DOHH2 (cell line): ENCODE measurements around the gene SPTBN1.

ENCODE experiments used
- H3F3A ChIP-seq: fragments of 200-600 bp; sonication (generic), shearing (Covaris generic); 2 replicates; pipeline ENCODE4 v1.6.0; 2016; ENCODE audit warnings: antibody characterized with exemption, mild to moderate bottlenecking; ENCODE audit not compliant: control insufficient read depth, insufficient read depth
- H3K27ac ChIP-seq: fragments of 200-600 bp; sonication (generic); 2 replicates; pipeline ENCODE4 v1.5.1; 2014; ENCODE audit warnings: low read depth, mild to moderate bottlenecking, low read length, moderate library complexity
- H3K27me3 ChIP-seq: fragments of 200-600 bp; sonication (generic); 2 replicates; pipeline ENCODE4 v1.6.1; 2014; ENCODE audit warnings: mild to moderate bottlenecking, low read length, mixed read lengths; ENCODE audit not compliant: control insufficient read depth
- H3K36me3 ChIP-seq: fragments of 200-600 bp; sonication (generic); 2 replicates; pipeline ENCODE4 v1.6.1; 2014; ENCODE audit warnings: mild to moderate bottlenecking, low read length, moderate library complexity, mixed read lengths; ENCODE audit not compliant: control insufficient read depth
- H3K4me1 ChIP-seq: fragments of 200-600 bp; sonication (generic); 2 replicates; pipeline ENCODE4 v1.6.1; 2014; ENCODE audit warnings: mild to moderate bottlenecking, low read length, mixed read lengths; ENCODE audit not compliant: control insufficient read depth
- H3K4me2 ChIP-seq: fragments of 200-600 bp; sonication (generic); 2 replicates; pipeline ENCODE4 v1.6.0; 2014; ENCODE audit warnings: mild to moderate bottlenecking, low read length, moderate library complexity
- H3K4me3 ChIP-seq: fragments of 200-600 bp; sonication (generic); 2 replicates; pipeline ENCODE4 v1.5.1; 2014; ENCODE audit warnings: mild to moderate bottlenecking, low read length, mixed read lengths
- H3K79me2 ChIP-seq: fragments of 200-600 bp; sonication (generic); 2 replicates; pipeline ENCODE4 v1.6.1; 2014; ENCODE audit warnings: mild to moderate bottlenecking, low read length, mixed read lengths; ENCODE audit not compliant: control insufficient read depth
- H3K9me2 ChIP-seq: fragments of 200-600 bp; sonication (generic); replicated peaks from 2 replicates; pipeline ENCODE4 v1.6.1; 2014; ENCODE audit warnings: mild to moderate bottlenecking, low read length, mixed read lengths; ENCODE audit not compliant: control insufficient read depth
- H3K9me3 ChIP-seq: fragments of 200-600 bp; sonication (generic); 2 replicates; pipeline ENCODE4 v1.6.1; 2014; ENCODE audit warnings: antibody characterized with exemption, low read length, mixed read lengths; ENCODE audit not compliant: control insufficient read depth, insufficient read depth
- H4K20me1 ChIP-seq: fragments of 200-600 bp; sonication (generic); 2 replicates; pipeline ENCODE4 v1.6.0; 2014; ENCODE audit warnings: low read depth, mild to moderate bottlenecking, antibody characterized with exemption, low read length, moderate library complexity; ENCODE audit not compliant: control insufficient read depth, insufficient read depth
- CTCF ChIP-seq: fragments of 200-600 bp; sonication (generic); IDR thresholded peaks from one replicate; pipeline ENCODE4 v1.5.1; 2014; ENCODE audit warnings: antibody characterized with exemption, mild to moderate bottlenecking, low read depth, low read length; ENCODE audit not compliant: poor library complexity, severe bottlenecking
- EZH2phosphoT487 ChIP-seq: fragments of 200-600 bp; sonication (generic); IDR thresholded peaks from 2 replicates; pipeline ENCODE4 v1.6.1; 2017; ENCODE audit warnings: borderline replicate concordance, mild to moderate bottlenecking, antibody characterized with exemption, low read length, moderate library complexity, mixed read lengths

The SPTBN1 gene

DNA sequence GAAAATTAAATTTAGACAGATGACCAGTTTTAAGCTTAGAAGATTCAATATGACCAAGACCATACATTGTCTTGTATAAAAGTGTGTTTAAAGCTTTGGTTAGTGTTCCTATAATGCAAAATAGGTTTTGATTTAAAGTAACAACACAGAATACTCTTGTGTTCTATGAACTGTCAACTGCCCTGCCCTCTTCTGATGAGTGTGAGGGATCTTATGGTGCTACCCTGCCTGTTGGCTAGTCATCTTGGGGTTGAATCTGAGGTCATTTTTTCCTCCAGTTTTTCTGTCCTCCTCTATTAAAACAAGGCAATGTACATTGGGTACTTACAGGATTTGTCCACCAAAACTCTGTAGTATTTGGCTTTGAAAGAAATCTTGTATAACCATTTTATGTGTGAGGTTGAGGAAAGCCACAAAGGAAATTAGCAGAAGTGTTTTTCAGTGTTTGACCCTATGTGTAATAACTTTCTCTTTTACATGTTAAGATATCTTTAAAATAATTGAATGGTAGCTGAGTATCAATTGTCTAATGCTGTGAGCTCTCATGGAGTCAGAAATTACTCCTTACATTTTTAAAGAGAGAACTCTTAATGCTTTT is 129.1 kb downstream of the SPTBN1 start:
- Histone ChIP-seq H3K4me1 (peaks cover 58% of the 10 kb centered on the region), H3K4me2 (no peak overlapping the region), H3K27me3 (peaks cover 12% of the 10 kb centered on the region), H3K27ac (no peak overlapping the region), H3K9me2 (no peaks in the 10 kb centered on the region), H3K36me3 (no peaks in the 10 kb centered on the region), H4K20me1 (no peaks in the 10 kb centered on the region), H3K9me3 (no peaks in the 10 kb centered on the region), H3K4me3 (no peak overlapping the region), H3K79me2 (no peaks in the 10 kb centered on the region), H3F3A (peaks cover 10% of the 10 kb centered on the region)
- no peak for TF ChIP-seq EZH2phosphoT487
- no peak for TF ChIP-seq CTCF

DNA sequence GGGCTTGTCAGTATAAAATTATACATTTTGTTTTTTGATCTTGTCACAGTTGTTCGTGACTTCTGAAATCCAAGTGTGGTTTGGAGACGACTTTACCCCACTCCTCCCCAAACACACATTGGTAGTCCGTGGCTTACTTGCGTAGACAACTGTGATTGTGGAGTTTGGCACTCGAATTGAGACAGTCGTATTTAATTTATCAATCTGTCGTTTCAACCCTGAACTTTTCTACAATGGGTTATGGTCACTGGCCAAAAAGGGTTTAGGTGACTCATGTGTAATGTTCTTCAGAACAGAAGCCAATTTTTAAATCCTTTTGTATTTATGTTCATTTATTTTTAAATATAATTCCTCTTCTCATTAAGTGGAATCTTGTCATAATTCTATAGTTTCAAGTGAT is 129.9 kb downstream of the SPTBN1 start:
- Histone ChIP-seq H3K4me1 (peaks cover 52% of the 10 kb centered on the region), H4K20me1 (no peaks in the 10 kb centered on the region)
- TF ChIP-seq EZH2phosphoT487 (no peak), CTCF (no peak)

GRCh38 chr2:54586494-54586893 is 130.4 kb downstream of the SPTBN1 start:
- Histone ChIP-seq H3K27ac (no peak overlapping the region), H3K4me3 (no peak overlapping the region), H3F3A (peaks cover 5% of the 10 kb centered on the region), H3K9me2 (no peaks in the 10 kb centered on the region), H3K27me3 (peaks cover 12% of the 10 kb centered on the region), H3K4me2 (no peak overlapping the region), H3K36me3 (no peaks in the 10 kb centered on the region), H4K20me1 (no peaks in the 10 kb centered on the region), H3K9me3 (no peaks in the 10 kb centered on the region), H3K79me2 (no peaks in the 10 kb centered on the region), H3K4me1 (peaks cover 47% of the 10 kb centered on the region)
- no peak for TF ChIP-seq CTCF
- no peak for TF ChIP-seq EZH2phosphoT487

More for the DNA sequence above, 129.9 kb downstream of the SPTBN1 start:
- Histone ChIP-seq H3K36me3 (no peaks in the 10 kb centered on the region), H3K27ac (no peak overlapping the region), H3K9me2 (no peaks in the 10 kb centered on the region), H3F3A (peaks cover 10% of the 10 kb centered on the region), H3K4me3 (no peak overlapping the region), H3K27me3 (peaks cover 12% of the 10 kb centered on the region), H3K79me2 (no peaks in the 10 kb centered on the region), H3K4me2 (no peak overlapping the region), H3K9me3 (no peaks in the 10 kb centered on the region)
